Measurements from ENCODE around the gene SYAP1. TPM values are rescaled to one million over a fixed set of nuclear protein-coding genes. Genes with fewer than 3 reads are reported as not detected.
A peak's percentile ranks its signal among the peaks of the same experiment; 100 is the strongest.

Gene SYAP1
- total and polyA plus RNA-seq, 8 donors = 9.8 to 43.2 (median 20.6) TPM

- 39 to 57% (median 54%) methylated on average over 2 of the region's 2 CpGs for WGBS, 5 donors
- Histone ChIP-seq H3K9me3 (no peaks in the 10 kb centered on the region), H3K36me3 (peaks cover 0 to 16% (median 8%) of the 10 kb centered on the region in 4 donors), H3K27ac (no peak overlapping the region), H3K27me3 (peaks cover 0 to 4% (median 0%) of the 10 kb centered on the region in 3 donors), H3K4me1 (no peaks in the 10 kb centered on the region), H3K4me3 (no peak overlapping the region)
- intact Hi-C loops (cut with DNase I; ENCODE audit: low total_unique reads) = no loop called here
- no peak for DNase-seq
- TF ChIP-seq POLR2A (IDR thresholded peaks at IDR 0.05) = no peak
- TF ChIP-seq CTCF (IDR thresholded peaks at IDR 0.05) = no peak
- no peak for TF ChIP-seq EP300 (IDR thresholded peaks at IDR 0.05)
- no peak for TF ChIP-seq POLR2AphosphoS5 (IDR thresholded peaks at IDR 0.05)
Measured at GRCh38 chrX:16765594-16765993, 46.2 kb downstream of the SYAP1 start.

GRCh38 chrX:16770970-16771482, 51.6 kb downstream of the SYAP1 start:
- Histone ChIP-seq H3K27ac (no peak overlapping the region), H3K36me3 (no peaks in the 10 kb centered on the region), H3K4me1 (no peaks in the 10 kb centered on the region), H3K27me3 (peaks cover 0 to 4% (median 0%) of the 10 kb centered on the region in 3 donors), H3K4me3 (no peak overlapping the region), H3K9me3 (no peaks in the 10 kb centered on the region)
- 49 to 69% (median 58%) methylated on average over 1 to 2 of the region's 2 CpGs for WGBS, 5 donors
- no peak for DNase-seq
- no peak for TF ChIP-seq POLR2AphosphoS5 (IDR thresholded peaks at IDR 0.05)
- TF ChIP-seq POLR2A (IDR thresholded peaks at IDR 0.05) = no peak
- no peak for TF ChIP-seq EP300 (IDR thresholded peaks at IDR 0.05)
- no peak for TF ChIP-seq CTCF (IDR thresholded peaks at IDR 0.05)
- intact Hi-C loops (cut with DNase I; ENCODE audit: low total_unique reads) = no loop called here

GRCh38 chrX:16771483-16772398, 52.3 kb downstream of the SYAP1 start:
- H3K4me1 ChIP-seq = no peaks in the 10 kb centered on the region
- intact Hi-C loops (cut with DNase I; ENCODE audit: low total_unique reads) = no loop called here
- peaks cover 0 to 4% (median 0%) of the 10 kb centered on the region in 3 donors for H3K27me3 ChIP-seq
- 35 to 47% (median 37%) methylated on average over 16 of the region's 16 CpGs for WGBS, 5 donors
- H3K9me3 ChIP-seq = no peaks in the 10 kb centered on the region
- no peak overlapping the region for H3K4me3 ChIP-seq
- H3K27ac ChIP-seq = peak overlapping the region in 3 of 5 donors; percentile 9 to 35 (median 12)
- H3K36me3 ChIP-seq = no peaks in the 10 kb centered on the region
- DNase-seq = peak in 1 of 2 donors; percentile 78
- TF ChIP-seq EP300 (IDR thresholded peaks at IDR 0.05) = no peak
- TF ChIP-seq POLR2AphosphoS5 (IDR thresholded peaks at IDR 0.05) = no peak
- TF ChIP-seq CTCF (IDR thresholded peaks at IDR 0.05) = no peak
- no peak for TF ChIP-seq POLR2A (IDR thresholded peaks at IDR 0.05)

- Histone ChIP-seq H3K36me3 (no peaks in the 10 kb centered on the region), H3K4me1 (no peaks in the 10 kb centered on the region), H3K27me3 (peaks cover 0 to 4% (median 0%) of the 10 kb centered on the region in 3 donors), H3K9me3 (no peaks in the 10 kb centered on the region), H3K4me3 (no peak overlapping the region), H3K27ac (peak overlapping the region in 1 of 5 donors; percentile 12)
- no peak for DNase-seq
- TF ChIP-seq EP300 (IDR thresholded peaks at IDR 0.05) (no peak), POLR2AphosphoS5 (IDR thresholded peaks at IDR 0.05) (no peak), CTCF (IDR thresholded peaks at IDR 0.05) (no peak), POLR2A (IDR thresholded peaks at IDR 0.05) (no peak)
- intact Hi-C loops (cut with DNase I; ENCODE audit: low total_unique reads) = no loop called here
- WGBS, 5 donors = 89 to 97% (median 91%) methylated on average over 6 of the region's 6 CpGs
Measured at GRCh38 chrX:16772460-16772859, 53.0 kb downstream of the SYAP1 start.
